H9 (cell line): ENCODE results near the gene NBEA. TPM values are rescaled to one million over a fixed set of nuclear protein-coding genes. Genes with fewer than 3 reads are reported as not detected.

Experiments
- DNase-seq: peaks from one replicate; pipeline ENCODE4 v3.0.0-alpha.2; 2017
- H2AFZ ChIP-seq: one replicate; pipeline ENCODE4 v1.6.1; 2013; ENCODE audit warnings: mild to moderate bottlenecking, low read length, control low read depth, moderate library complexity
- H2AK5ac ChIP-seq: 2 replicates; pipeline ENCODE4 v1.6.1; 2013; ENCODE audit warnings: low read length, control low read depth, mixed read lengths; ENCODE audit not compliant: insufficient read length
- H2BK120ac ChIP-seq: one replicate; pipeline ENCODE4 v1.6.1; 2013; ENCODE audit warnings: low read depth, mild to moderate bottlenecking, low read length, control low read depth, inconsistent platforms; ENCODE audit not compliant: poor library complexity, severe bottlenecking
- H2BK12ac ChIP-seq: 2 replicates; pipeline ENCODE4 v1.6.1; 2013; ENCODE audit warnings: low read length, control low read depth, mixed read lengths, low read depth; ENCODE audit not compliant: insufficient read length
- H2BK15ac ChIP-seq: 2 replicates; pipeline ENCODE4 v1.6.1; 2013; ENCODE audit warnings: low read depth, low read length, control low read depth
- H2BK20ac ChIP-seq: one replicate; pipeline ENCODE4 v1.6.1; 2013; ENCODE audit warnings: low read depth, mild to moderate bottlenecking, low read length, control low read depth, inconsistent platforms; ENCODE audit not compliant: poor library complexity, severe bottlenecking
- H2BK5ac ChIP-seq: 2 replicates; pipeline ENCODE4 v1.6.1; 2013; ENCODE audit warnings: low read length, control low read depth, mixed read lengths; ENCODE audit not compliant: insufficient read length
- H3K14ac ChIP-seq: 2 replicates; pipeline ENCODE4 v1.6.1; 2013; ENCODE audit warnings: low read length, control low read depth; ENCODE audit not compliant: insufficient read depth
- H3K18ac ChIP-seq: 2 replicates; pipeline ENCODE4 v1.6.1; 2013; ENCODE audit warnings: low read depth, mild to moderate bottlenecking, mixed read lengths, low read length, control low read depth; ENCODE audit not compliant: insufficient read length
- H3K23ac ChIP-seq: 2 replicates; pipeline ENCODE4 v1.6.1; 2013; ENCODE audit warnings: low read length, control low read depth, mixed read lengths, low read depth; ENCODE audit not compliant: insufficient read length
- H3K23me2 ChIP-seq: 2 replicates; pipeline ENCODE4 v1.6.1; 2013; ENCODE audit warnings: low read depth, mild to moderate bottlenecking, mixed read lengths, low read length, control low read depth; ENCODE audit not compliant: insufficient read length, poor library complexity, severe bottlenecking
- H3K27ac ChIP-seq: 2 replicates; pipeline ENCODE4 v1.5.1; 2013; ENCODE audit warnings: low read length, control low read depth, mixed read lengths, low read depth; ENCODE audit not compliant: insufficient read length
- H3K27me3 ChIP-seq: 2 replicates; pipeline ENCODE4 v1.6.1; 2013; ENCODE audit warnings: low read length, control low read depth, inconsistent platforms; ENCODE audit not compliant: insufficient read depth
- H3K4ac ChIP-seq: 2 replicates; pipeline ENCODE4 v1.6.1; 2013; ENCODE audit warnings: low read depth, mild to moderate bottlenecking, control low read depth, inconsistent platforms, low read length, moderate library complexity
- H3K4me1 ChIP-seq: 2 replicates; pipeline ENCODE4 v1.6.1; 2013; ENCODE audit warnings: low read length, control low read depth, inconsistent platforms; ENCODE audit not compliant: insufficient read depth
- H3K4me2 ChIP-seq: 2 replicates; pipeline ENCODE4 v1.6.1; 2013; ENCODE audit warnings: low read length, control low read depth, mixed read lengths; ENCODE audit not compliant: insufficient read length, insufficient read depth
- H3K56ac ChIP-seq: 2 replicates; pipeline ENCODE4 v1.6.1; 2013; ENCODE audit warnings: low read depth, mild to moderate bottlenecking, mixed read lengths, low read length, control low read depth; ENCODE audit not compliant: insufficient read length
- H3K79me1 ChIP-seq: 2 replicates; pipeline ENCODE4 v1.6.1; 2013; ENCODE audit warnings: low read depth, mild to moderate bottlenecking, moderate library complexity, low read length, control low read depth, inconsistent platforms; ENCODE audit not compliant: insufficient read depth, poor library complexity, severe bottlenecking
- H3K79me2 ChIP-seq: 2 replicates; pipeline ENCODE4 v1.6.1; 2013; ENCODE audit warnings: low read length, control low read depth, inconsistent platforms; ENCODE audit not compliant: insufficient read depth
- H3K9ac ChIP-seq: 2 replicates; pipeline ENCODE4 v1.6.1; 2013; ENCODE audit warnings: low read length, control low read depth, mixed read lengths; ENCODE audit not compliant: insufficient read length; ENCODE audit errors: extremely low read depth
- H3K9me3 ChIP-seq: one replicate; pipeline ENCODE4 v1.6.1; 2013; ENCODE audit warnings: low read depth, low read length, inconsistent platforms; ENCODE audit not compliant: control insufficient read depth
- H3T11ph ChIP-seq: one replicate; pipeline ENCODE4 v1.6.1; 2013; ENCODE audit warnings: mild to moderate bottlenecking, low read length, control low read depth, inconsistent platforms
- H4K20me1 ChIP-seq: one replicate; pipeline ENCODE4 v1.6.1; 2013; ENCODE audit not compliant: control insufficient read depth, insufficient read length, insufficient read depth
- H4K5ac ChIP-seq: 2 replicates; pipeline ENCODE4 v1.6.1; 2013; ENCODE audit warnings: low read depth, mild to moderate bottlenecking, mixed read lengths, low read length, control low read depth; ENCODE audit not compliant: insufficient read length
- H4K8ac ChIP-seq: replicated peaks from 2 replicates; pipeline ENCODE4 v1.6.1; 2013; ENCODE audit warnings: low read length, control low read depth, mixed read lengths, low read depth; ENCODE audit not compliant: insufficient read length
- H4K91ac ChIP-seq: 2 replicates; pipeline ENCODE4 v1.6.1; 2013; ENCODE audit warnings: low read depth, mild to moderate bottlenecking, moderate library complexity, mixed read lengths, low read length, control low read depth; ENCODE audit not compliant: insufficient read length
- H3K27ac Mint-ChIP-seq, 3 experiments: 2 replicates in 2 of 3; 3 replicates in 1 of 3; pipeline ENCODE4 v1.8.0; 2020 to 2021; ENCODE audit warnings: mixed read lengths in 3 of 3, mild to moderate bottlenecking in 1 of 3, moderate library complexity in 1 of 3
- H3K27me3 Mint-ChIP-seq: 2 replicates; pipeline ENCODE4 v1.8.0; 2021; ENCODE audit warnings: low read depth, mild to moderate bottlenecking, moderate library complexity, mixed read lengths
- H3K36me3 Mint-ChIP-seq, 3 experiments: 2 replicates in 2 of 3; 3 replicates in 1 of 3; pipeline ENCODE4 v1.8.0; 2020 to 2021; ENCODE audit warnings: low read depth in 3 of 3, mixed read lengths in 3 of 3; ENCODE audit not compliant: insufficient read depth in 1 of 3
- H3K4me1 Mint-ChIP-seq, 2 experiments: 2 replicates each; pipeline ENCODE4 v1.8.0; 2020; ENCODE audit warnings: mixed read lengths in 2 of 2
- H3K4me3 Mint-ChIP-seq, 2 experiments: 2 replicates in 1 of 2; 3 replicates in 1 of 2; pipeline ENCODE4 v1.8.0; 2020 to 2021; ENCODE audit warnings: mild to moderate bottlenecking in 2 of 2, mixed read lengths in 2 of 2, moderate library complexity in 1 of 2
- H3K9me3 Mint-ChIP-seq, 2 experiments: 2 replicates in 1 of 2; 3 replicates in 1 of 2; pipeline ENCODE4 v1.8.0; 2020; ENCODE audit warnings: mild to moderate bottlenecking in 2 of 2, mixed read lengths in 2 of 2, moderate library complexity in 1 of 2
- WGBS: extraction: QIAGEN DNeasy Blood & Tissue Kit; methylation state at CpG from one replicate; pipeline ENCODE4 v1.1.7; 2013; ENCODE audit warnings: missing lambda C conversion rate, low lambda C conversion rate, mixed read lengths; ENCODE audit not compliant: insufficient read length; ENCODE audit errors: extremely low coverage; 5-methylcytosine and 5-hydroxymethylcytosine counted together
- total RNA-seq: library from RNA; stranded (reverse); gene quantifications from 2 replicates; pipeline ENCODE4 v1.2.1, GENCODE V29; 2021
- TF ChIP-seq, protein P1 (sequence below): fragments of 200-600 bp; sonication (generic); conservative IDR thresholded peaks from 3 replicates; pipeline ENCODE4 v1.8.0; 2021; ENCODE audit warnings: antibody characterized with exemption, mild to moderate bottlenecking

NBEA gene
- total RNA-seq, 1 experiment from 2014 or later = 17.3 TPM

- Mint-ChIP-seq H3K4me1 (peaks cover 32 to 39% of the 10 kb centered on the region in 2 experiments), H3K27ac (no peak overlapping the region), H3K4me3 (no peak overlapping the region), H3K36me3 (peaks cover 0 to 3% (median 0%) of the 10 kb centered on the region in 3 experiments; a peak in 2 of 7 replicates), H3K9me3 (no peaks in the 10 kb centered on the region; a peak in 1 of 5 replicates), H3K27me3 (peaks cover 57% of the 10 kb centered on the region)
- Histone ChIP-seq H4K91ac (no peak overlapping the region), H3K79me1 (no peaks in the 10 kb centered on the region), H3K4ac (no peak overlapping the region), H2AFZ (no peak overlapping the region), H3K23ac (no peak overlapping the region), H3T11ph (no peak overlapping the region), H4K8ac (no peak overlapping the region), H3K27ac (no peak overlapping the region), H2BK12ac (no peak overlapping the region), H3K56ac (no peak overlapping the region), H3K9ac (no peak overlapping the region), H3K4me1 (no peaks in the 10 kb centered on the region; the same call in 1 of the 2 replicates), H2AK5ac (no peak overlapping the region), H3K14ac (no peak overlapping the region), H3K23me2 (peaks cover 26% of the 10 kb centered on the region), H2BK20ac (no peak overlapping the region), H2BK120ac (no peak overlapping the region), H3K18ac (no peak overlapping the region), H4K20me1 (no peaks in the 10 kb centered on the region), H2BK15ac (no peak overlapping the region), H3K79me2 (no peaks in the 10 kb centered on the region), H4K5ac (no peak overlapping the region), H3K4me2 (no peak overlapping the region), H3K27me3 (peaks cover 31% of the 10 kb centered on the region), H3K9me3 (no peaks in the 10 kb centered on the region), H2BK5ac (no peak overlapping the region)
- TF ChIP-seq, protein P1, sequence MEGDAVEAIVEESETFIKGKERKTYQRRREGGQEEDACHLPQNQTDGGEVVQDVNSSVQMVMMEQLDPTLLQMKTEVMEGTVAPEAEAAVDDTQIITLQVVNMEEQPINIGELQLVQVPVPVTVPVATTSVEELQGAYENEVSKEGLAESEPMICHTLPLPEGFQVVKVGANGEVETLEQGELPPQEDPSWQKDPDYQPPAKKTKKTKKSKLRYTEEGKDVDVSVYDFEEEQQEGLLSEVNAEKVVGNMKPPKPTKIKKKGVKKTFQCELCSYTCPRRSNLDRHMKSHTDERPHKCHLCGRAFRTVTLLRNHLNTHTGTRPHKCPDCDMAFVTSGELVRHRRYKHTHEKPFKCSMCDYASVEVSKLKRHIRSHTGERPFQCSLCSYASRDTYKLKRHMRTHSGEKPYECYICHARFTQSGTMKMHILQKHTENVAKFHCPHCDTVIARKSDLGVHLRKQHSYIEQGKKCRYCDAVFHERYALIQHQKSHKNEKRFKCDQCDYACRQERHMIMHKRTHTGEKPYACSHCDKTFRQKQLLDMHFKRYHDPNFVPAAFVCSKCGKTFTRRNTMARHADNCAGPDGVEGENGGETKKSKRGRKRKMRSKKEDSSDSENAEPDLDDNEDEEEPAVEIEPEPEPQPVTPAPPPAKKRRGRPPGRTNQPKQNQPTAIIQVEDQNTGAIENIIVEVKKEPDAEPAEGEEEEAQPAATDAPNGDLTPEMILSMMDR = no peak
- DNase-seq = no peak
- no CpG with 5 or more reads among the region's 2 CpGs for WGBS
Measured at GRCh38 chr13:35480346-35480745, 538.3 kb downstream of the NBEA start.
